Activated T-helper 1 cell treated with anti-CD3 and anti-CD28 coated beads, Interleukin-12 subunit alpha, Interleukin-12 subunit beta, Interleukin-2, Interleukin-4 antibody, amounts not matched to agents 30 ng/mL and 10 ng/mL and 1 ng/mL, durations not matched to agents 14 hours and 24 hours and 36 hours (primary cell): ENCODE results near the gene KRTAP5-7. TPM values are rescaled to one million over a fixed set of nuclear protein-coding genes. Genes with fewer than 3 reads are reported as not detected.
"Not testable (repeated sequence)": the region's sequence is repeated elsewhere in the genome, so short reads cannot be mapped to it uniquely, and the experiment has no call there.

Experiments
- DNase-seq: peaks from one replicate; pipeline ENCODE4 v3.0.0; 2021; ENCODE audit warnings: low spot score
- H3K27ac Mint-ChIP-seq: one replicate; pipeline ENCODE4 v1.8.0; 2021; ENCODE audit warnings: mild to moderate bottlenecking, mixed read lengths
- H3K27me3 Mint-ChIP-seq: one replicate; pipeline ENCODE4 v1.8.0; 2022; ENCODE audit warnings: mild to moderate bottlenecking, moderate library complexity, mixed read lengths; ENCODE audit not compliant: insufficient read depth
- H3K36me3 Mint-ChIP-seq: one replicate; pipeline ENCODE4 v1.8.0; 2021; ENCODE audit warnings: low read depth, mixed read lengths
- H3K4me1 Mint-ChIP-seq: one replicate; pipeline ENCODE4 v1.8.0; 2021; ENCODE audit warnings: low read depth, mixed read lengths
- H3K4me3 Mint-ChIP-seq: one replicate; pipeline ENCODE4 v1.8.0; 2021; ENCODE audit warnings: mild to moderate bottlenecking, moderate library complexity, mixed read lengths
- H3K9me3 Mint-ChIP-seq: one replicate; pipeline ENCODE4 v1.8.0; 2021; ENCODE audit warnings: mixed read lengths
- intact Hi-C: fragments of 100-400 bp; cut with micrococcal nuclease; formaldehyde crosslinking; loops from one replicate; pipeline ENCODE4 v1.15.1; 2024
- total RNA-seq: library from RNA; stranded (reverse); gene quantifications from 2 replicates; pipeline ENCODE4 v1.2.3, GENCODE V29; 2022

Gene KRTAP5-7
- total RNA-seq, 1 donor from 2014 or later = 0.23 TPM

- Mint-ChIP-seq H3K36me3 (no peaks in the 10 kb centered on the region), H3K27ac (no peak overlapping the region), H3K4me3 (no peak overlapping the region), H3K4me1 (no peaks in the 10 kb centered on the region), H3K27me3 (peaks cover 12% of the 10 kb centered on the region), H3K9me3 (no peaks in the 10 kb centered on the region)
- intact Hi-C loops = loop anchor here (2.0 kb wide), 1 partner anchor 111 kb away; the partner anchor contains the start of gene NADSYN1
- no peak for DNase-seq
Observed at GRCh38 chr11:71563406-71563805, 36.3 kb downstream of the KRTAP5-7 start.

GRCh38 chr11:71564430-71564829 is 37.4 kb downstream of the KRTAP5-7 start:
- Mint-ChIP-seq H3K4me1 (no peaks in the 10 kb centered on the region), H3K27ac (no peak overlapping the region), H3K36me3 (no peaks in the 10 kb centered on the region), H3K9me3 (no peaks in the 10 kb centered on the region), H3K4me3 (no peak overlapping the region), H3K27me3 (peaks cover 7% of the 10 kb centered on the region)
- no peak for DNase-seq
- intact Hi-C loops = no loop called here

GRCh38 chr11:71565263-71565662 is 38.2 kb downstream of the KRTAP5-7 start, which contains the start of gene KRTAP5-10:
TSS of gene KRTAP5-10 (plus strand) at chr11:71565563. CDS start at chr11:71565588, 25 bp downstream.
- intact Hi-C loops = no loop called here
- Mint-ChIP-seq H3K27me3 (peaks cover 6% of the 10 kb centered on the region), H3K36me3 (no peaks in the 10 kb centered on the region), H3K4me1 (no peaks in the 10 kb centered on the region), H3K4me3 (no peak within 1 kb of the TSS), H3K9me3 (no peaks in the 10 kb centered on the region), H3K27ac (no peak within 1 kb of the TSS)
- no peak for DNase-seq

- DNase-seq = no peak
- Mint-ChIP-seq H3K4me1 (no peaks in the 10 kb centered on the region), H3K27me3 (peaks cover 6% of the 10 kb centered on the region), H3K9me3 (no peaks in the 10 kb centered on the region), H3K27ac (no peak overlapping the region), H3K36me3 (no peaks in the 10 kb centered on the region), H3K4me3 (no peak overlapping the region)
- intact Hi-C loops = no loop called here
Observed at GRCh38 chr11:71566081-71566620, 39.1 kb downstream of the KRTAP5-7 start.

- DNase-seq, H3K4me1 Mint-ChIP-seq, H3K4me3 Mint-ChIP-seq, intact Hi-C loops, H3K36me3 Mint-ChIP-seq, H3K9me3 Mint-ChIP-seq, H3K27me3 Mint-ChIP-seq, H3K27ac Mint-ChIP-seq: not testable (repeated sequence)
Observed at GRCh38 chr11:71566626-71567599, 39.8 kb downstream of the KRTAP5-7 start.

- intact Hi-C loops = loop anchor here (1.0 kb wide), 1 partner anchor 11 kb away; no protein-coding TSS in a partner anchor
- H3K27me3 Mint-ChIP-seq, H3K4me3 Mint-ChIP-seq, H3K4me1 Mint-ChIP-seq, DNase-seq, H3K27ac Mint-ChIP-seq, H3K9me3 Mint-ChIP-seq, H3K36me3 Mint-ChIP-seq: not testable (repeated sequence)
Observed at GRCh38 chr11:71567633-71568032, 40.6 kb downstream of the KRTAP5-7 start.

GRCh38 chr11:71568704-71569349 is 41.8 kb downstream of the KRTAP5-7 start:
- intact Hi-C loops = loop anchor here (1.0 kb wide), 1 partner anchor 9 kb away; no protein-coding TSS in a partner anchor
- no peaks in the 10 kb centered on the region for H3K36me3 Mint-ChIP-seq
- no peak overlapping the region for H3K4me3 Mint-ChIP-seq
- no peaks in the 10 kb centered on the region for H3K9me3 Mint-ChIP-seq
- DNase-seq = no peak
- no peaks in the 10 kb centered on the region for H3K4me1 Mint-ChIP-seq
- no peaks in the 10 kb centered on the region for H3K27me3 Mint-ChIP-seq
- no peak overlapping the region for H3K27ac Mint-ChIP-seq

- H3K27ac Mint-ChIP-seq, H3K27me3 Mint-ChIP-seq, H3K36me3 Mint-ChIP-seq, DNase-seq, H3K9me3 Mint-ChIP-seq, H3K4me1 Mint-ChIP-seq, H3K4me3 Mint-ChIP-seq, intact Hi-C loops: not testable (repeated sequence)
Observed at GRCh38 chr11:71571101-71571850, 44.2 kb downstream of the KRTAP5-7 start.

GRCh38 chr11:71572811-71573210 is 45.7 kb downstream of the KRTAP5-7 start:
- intact Hi-C loops = no loop called here
- Mint-ChIP-seq H3K27ac (no peak overlapping the region), H3K4me1 (no peaks in the 10 kb centered on the region), H3K27me3 (no peaks in the 10 kb centered on the region), H3K4me3 (no peak overlapping the region), H3K36me3 (no peaks in the 10 kb centered on the region), H3K9me3 (no peaks in the 10 kb centered on the region)
- DNase-seq = no peak

GRCh38 chr11:71574418-71574817 is 47.4 kb downstream of the KRTAP5-7 start:
- H3K9me3 Mint-ChIP-seq = no peaks in the 10 kb centered on the region
- DNase-seq = no peak
- intact Hi-C loops = no loop called here
- no peaks in the 10 kb centered on the region for H3K36me3 Mint-ChIP-seq
- no peak overlapping the region for H3K4me3 Mint-ChIP-seq
- no peaks in the 10 kb centered on the region for H3K27me3 Mint-ChIP-seq
- H3K27ac Mint-ChIP-seq = no peak overlapping the region
- H3K4me1 Mint-ChIP-seq = no peaks in the 10 kb centered on the region

GRCh38 chr11:71575723-71576424 is 48.8 kb downstream of the KRTAP5-7 start:
- no peak for DNase-seq
- Mint-ChIP-seq H3K36me3 (no peaks in the 10 kb centered on the region), H3K27ac (no peak overlapping the region), H3K4me3 (no peak overlapping the region), H3K4me1 (peaks cover 9% of the 10 kb centered on the region), H3K27me3 (peaks cover 2% of the 10 kb centered on the region), H3K9me3 (no peaks in the 10 kb centered on the region)
- intact Hi-C loops = no loop called here
